K562 (cell line): ENCODE results near the gene ASB15. TPM values are rescaled to one million over a fixed set of nuclear protein-coding genes. Genes with fewer than 3 reads are reported as not detected.

ENCODE experiments used
- ATAC-seq: fragments of 200-7000 bp; cut with Tn5 transposase; 3 replicates; pipeline ENCODE4 v1.9.1; 2020; ENCODE audit warnings: moderate library complexity
- BruUV-seq: library from RNA; stranded (reverse); fragments of 400-500 nt; replicated peaks from 2 replicates; lab custom pipeline; 2021; lab: Mats Ljungman, UMichigan
- CTCF ChIA-PET: fragments of 300-600 bp; formaldehyde crosslinking; extraction: SDS; loops from one replicate; lab custom pipeline; 2021; ENCODE audit warnings: low intra/inter-chr PET ratio; lab: Yijun Ruan, JAX
- POLR2A ChIA-PET: fragments of 300-600, 350-650 bp; sonication (Branson Sonifier 250); formaldehyde crosslinking; extraction: SDS; loops from one replicate; lab custom pipeline; 2021; ENCODE audit warnings: antibody characterized with exemption, inconsistent platforms; lab: Yijun Ruan, JAX
- DNase-seq, 4 experiments: peaks; one replicate each; pipeline versions ENCODE4 v3.0.0 to v3.0.0-alpha.2; 2011 to 2018; ENCODE audit warnings: low spot score in 3 of 4, mixed read lengths in 3 of 4; ENCODE audit errors: extremely low read depth in 1 of 4
- FAIRE-seq: peaks from 2 replicates; lab custom pipeline; 2011; peaks lifted over from hg19 to GRCh38; lab: Jason Lieb, UNC
- H2AFZ ChIP-seq: 2 replicates; pipeline ENCODE4 v1.6.0; 2011; ENCODE audit warnings: low read depth, low read length, control low read depth, inconsistent platforms
- H3K27ac ChIP-seq: fragments of 200-600 bp; 3 replicates; pipeline ENCODE4 v1.8.0; 2011; ENCODE audit warnings: low read depth, mild to moderate bottlenecking, control low read depth, inconsistent platforms, low read length, moderate library complexity, mixed read lengths; ENCODE audit errors: extremely low read depth
- H3K27me3 ChIP-seq, 2 experiments: fragments of 300-600 bp in 1 of 2; 2 replicates in 1 of 2; 3 replicates in 1 of 2; pipeline versions ENCODE4 v1.6.0 to v1.8.0; 2011; ENCODE audit warnings: inconsistent platforms in 2 of 2, low read length in 2 of 2, mild to moderate bottlenecking in 1 of 2, mixed read lengths in 1 of 2, moderate library complexity in 1 of 2; ENCODE audit not compliant: control insufficient read depth in 2 of 2, insufficient read depth in 2 of 2
- H3K36me3 ChIP-seq: fragments of 300-600 bp; 3 replicates; pipeline ENCODE4 v1.8.0; 2011; ENCODE audit warnings: mild to moderate bottlenecking, low read length, inconsistent platforms; ENCODE audit not compliant: control insufficient read depth, insufficient read depth
- H3K4me1 ChIP-seq, 2 experiments: fragments of 200-600 bp in 1 of 2; replicated peaks in 1 of 2; 2 replicates in 1 of 2; 3 replicates in 1 of 2; pipeline versions ENCODE4 v1.5.1 to v1.8.0; 2011; ENCODE audit warnings: inconsistent platforms in 2 of 2, low read length in 2 of 2, mild to moderate bottlenecking in 1 of 2, mixed read lengths in 1 of 2, moderate library complexity in 1 of 2; ENCODE audit not compliant: control insufficient read depth in 2 of 2, insufficient read depth in 2 of 2
- H3K4me2 ChIP-seq: 2 replicates; pipeline ENCODE4 v1.6.1; 2011; ENCODE audit warnings: low read length, control low read depth, inconsistent platforms, mixed read lengths; ENCODE audit not compliant: insufficient read depth
- H3K4me3 ChIP-seq: fragments of 200-600 bp; sonication (generic), shearing (Covaris generic); 2 replicates; pipeline ENCODE4 v1.5.1; 2016; ENCODE audit warnings: control low read depth, inconsistent platforms
- H3K79me2 ChIP-seq: fragments of 200-600 bp; 3 replicates; pipeline ENCODE4 v1.8.0; 2011; ENCODE audit warnings: low read length, inconsistent platforms; ENCODE audit not compliant: control insufficient read depth, insufficient read depth
- H3K9ac ChIP-seq, 2 experiments: 2 replicates each; pipeline versions ENCODE4 v1.6.0 to v1.6.1; 2011; ENCODE audit warnings: low read depth in 2 of 2, low read length in 2 of 2, control low read depth in 1 of 2, inconsistent platforms in 1 of 2, mild to moderate bottlenecking in 1 of 2, mixed read lengths in 1 of 2; ENCODE audit not compliant: insufficient read depth in 1 of 2
- H3K9me1 ChIP-seq: one replicate; pipeline ENCODE4 v1.6.0; 2011; ENCODE audit warnings: inconsistent platforms, mild to moderate bottlenecking, low read length, moderate library complexity; ENCODE audit not compliant: control insufficient read depth, insufficient read depth
- H3K9me3 ChIP-seq: replicated peaks from 2 replicates; pipeline ENCODE4 v1.5.1; 2011; ENCODE audit warnings: low read depth, low read length, inconsistent platforms; ENCODE audit not compliant: control insufficient read depth, insufficient read depth
- H4K20me1 ChIP-seq: replicated peaks from 2 replicates; pipeline ENCODE4 v1.6.1; 2011; ENCODE audit warnings: low read length, inconsistent platforms, mixed read lengths; ENCODE audit not compliant: control insufficient read depth, insufficient read depth
- CAMTA2 ChIP-seq: fragments of 250-450 bp; sonication (Bioruptor Pico); conservative IDR thresholded peaks from 2 replicates; pipeline ENCODE4 v1.5.1; 2022
- FOXK2 ChIP-seq, 2 experiments: fragments of 450-650 bp; IDR thresholded peaks in 1 of 2; conservative IDR thresholded peaks in 1 of 2; 2 replicates each; pipeline ENCODE4 v1.6.1; 2016; ENCODE audit warnings: low read depth in 2 of 2, mild to moderate bottlenecking in 1 of 2
- FOXM1 ChIP-seq, 2 experiments: fragments of 450-650 bp in 1 of 2; sonication (generic) in 1 of 2; formaldehyde crosslinking in 1 of 2; IDR thresholded peaks; 2 replicates each; pipeline versions ENCODE4 v1.6.1 to v1.9.0; 2017 to 2022; ENCODE audit warnings: low read depth in 2 of 2, mild to moderate bottlenecking in 2 of 2, missing genetic modification reagents in 1 of 2, moderate library complexity in 1 of 2
- HMBOX1 ChIP-seq: sonication (generic); IDR thresholded peaks from 2 replicates; pipeline ENCODE4 v1.6.1; 2016
- KAT8 ChIP-seq: fragments of 450-650 bp; IDR thresholded peaks from 2 replicates; pipeline ENCODE4 v1.6.1; 2016; ENCODE audit warnings: low read depth, mild to moderate bottlenecking
- MAZ ChIP-seq, 2 experiments: fragments of 450-650 bp in 1 of 2; sonication (generic) in 1 of 2; formaldehyde crosslinking; IDR thresholded peaks in 1 of 2; conservative IDR thresholded peaks in 1 of 2; 2 replicates each; pipeline versions ENCODE4 v1.4.0 to v1.5.0; 2020; ENCODE audit warnings: mild to moderate bottlenecking in 1 of 2, missing genetic modification reagents in 1 of 2
- MYBL2 ChIP-seq, 2 experiments: fragments of 450-650 bp in 1 of 2; sonication (generic) in 1 of 2; formaldehyde crosslinking in 1 of 2; IDR thresholded peaks; 2 replicates each; pipeline versions ENCODE4 v1.6.1 to v1.8.1; 2017 to 2022; ENCODE audit warnings: borderline replicate concordance in 1 of 2, inconsistent platforms in 1 of 2, low read depth in 1 of 2, mild to moderate bottlenecking in 1 of 2, missing genetic modification reagents in 1 of 2, moderate library complexity in 1 of 2
- NRF1 ChIP-seq, 2 experiments: fragments of 450-650 bp; IDR thresholded peaks in 1 of 2; conservative IDR thresholded peaks in 1 of 2; 2 replicates each; pipeline ENCODE4 v1.6.1; 2014; ENCODE audit warnings: mild to moderate bottlenecking in 2 of 2
- TOE1 ChIP-seq, 2 experiments: fragments of 450-650 bp in 1 of 2; sonication (generic) in 1 of 2; formaldehyde crosslinking in 1 of 2; IDR thresholded peaks; 2 replicates each; pipeline versions ENCODE4 v1.7.1 to v1.8.0; 2016 to 2022; ENCODE audit warnings: borderline replicate concordance in 2 of 2, mild to moderate bottlenecking in 2 of 2, antibody characterized with exemption in 1 of 2, inconsistent platforms in 1 of 2, low read depth in 1 of 2, missing genetic modification reagents in 1 of 2, moderate library complexity in 1 of 2
- ZNF41 ChIP-seq: fragments of 250-450 bp; sonication (Bioruptor Pico); conservative IDR thresholded peaks from 2 replicates; pipeline ENCODE4 v1.4.0; 2020; ENCODE audit warnings: mild to moderate bottlenecking
- ZNF551 ChIP-seq: fragments of 250-450 bp; sonication (Bioruptor Pico); IDR thresholded peaks from 2 replicates; pipeline ENCODE4 v1.5.0; 2021; ENCODE audit warnings: mild to moderate bottlenecking, moderate library complexity
- WGBS: fragments of 100-300 bp; shearing (Covaris generic); methylation state at CpG from one replicate; pipeline ENCODE4 v1.1.6; 2016; ENCODE audit warnings: low coverage, mixed read lengths; ENCODE audit not compliant: insufficient coverage; ENCODE audit errors: missing lambda C conversion rate; 5-methylcytosine and 5-hydroxymethylcytosine counted together
- in situ Hi-C: fragments of 300-500 bp; cut with MboI; formaldehyde crosslinking; loops from 4 replicates; pipeline ENCODE4 v1.15.0; 2018; ENCODE audit warnings: inconsistent platforms, mixed read lengths
- intact Hi-C: fragments of 100-400 bp; cut with micrococcal nuclease; formaldehyde crosslinking; loops from 2 replicates; pipeline ENCODE4 v1.14.2; 2022
- polyA plus RNA-seq, 8 experiments: library from polyadenylated mRNA; depleted of rRNA in 4 of 8; stranded (reverse) in 5 of 8; unstranded in 3 of 8; fragments of >200 nt; fragmentation: Nextera tagmentation in 2 of 8; fragmentation: Illumina TruSeq in 1 of 8; extraction: Ambion mirVana in 2 of 8; extraction: Trizol in 1 of 8; gene quantifications; 2 replicates each; pipeline versions ENCODE4 v1.2.1 to v1.2.3, GENCODE V29; 2011 to 2014; ENCODE audit warnings: inconsistent platforms in 1 of 8, missing spikeins in 1 of 8
- total RNA-seq, 7 experiments: library from RNA; depleted of rRNA in 6 of 7; stranded (reverse); fragments of >200 nt in 6 of 7; fragmentation: Illumina TruSeq in 2 of 7; extraction: Trizol in 2 of 7; gene quantifications; 2 replicates each; pipeline versions ENCODE4 v1.2.1 to v1.2.3, GENCODE V29; 2011 to 2021; ENCODE audit warnings: low replicate concordance in 1 of 7

Gene ASB15
- total and polyA plus RNA-seq, 9 of the 15 experiments (the other 6 are each of a cell fraction or from before 2014, with no cell fraction given): 0.03 to 0.14 (median 0.04) TPM; not detected in 3

GRCh38 chr7:123604739-123605138 is 3.1 kb downstream of the ASB15 start:
- Histone ChIP-seq H3K27ac (no peak overlapping the region), H3K4me1 (peaks cover 0 to 7% of the 10 kb centered on the region in 2 experiments; a peak in 3 of 5 replicates), H3K4me2 (no peak overlapping the region), H3K9ac (no peak overlapping the region), H3K36me3 (no peaks in the 10 kb centered on the region), H3K79me2 (no peaks in the 10 kb centered on the region), H3K9me1 (no peaks in the 10 kb centered on the region), H4K20me1 (no peaks in the 10 kb centered on the region), H3K27me3 (no peaks in the 10 kb centered on the region), H2AFZ (0 out of 2 replicates have a peak overlapping the region, but pooled peaks have one; percentile 5), H3K9me3 (no peaks in the 10 kb centered on the region), H3K4me3 (no peak overlapping the region)
- intact Hi-C loops (no loop called here), in situ Hi-C loops (no loop called here)
- DNase-seq (no peak), FAIRE-seq (no peak), ATAC-seq (no peak)
- POLR2A ChIA-PET: no interaction called here
- BruUV-seq: no TSS peak
- no peak for TF ChIP-seq CAMTA2 (CRISPR knock-in tag)
- 0 out of 4 replicates have a peak, but pooled peaks of 1 of the 2 experiments have one; percentile 13 for TF ChIP-seq MAZ (CRISPR knock-in tag; conservative IDR thresholded peaks at IDR 0.05 in 1 of 2, IDR thresholded peaks at IDR 0.05 in 1 of 2)
- peak; percentile 55; the same call in 1 of the 2 replicates for TF ChIP-seq MYBL2 (IDR thresholded peaks at IDR 0.05; ENCODE audit: low read depth)
- TF ChIP-seq MYBL2 (CRISPR knock-in tag; IDR thresholded peaks at IDR 0.05; ENCODE audit: borderline replicate concordance): no peak
- TF ChIP-seq FOXK2 (conservative IDR thresholded peaks at IDR 0.05 in 1 of 2, IDR thresholded peaks at IDR 0.05 in 1 of 2; ENCODE audit: low read depth in 2 of 2): no peak
- no peak for TF ChIP-seq ZNF551 (CRISPR knock-in tag)
- no peak for TF ChIP-seq NRF1 (conservative IDR thresholded peaks at IDR 0.05 in 1 of 2, IDR thresholded peaks at IDR 0.05 in 1 of 2)
- TF ChIP-seq HMBOX1: peak; percentile 19; the same call in 1 of the 2 replicates
- TF ChIP-seq KAT8: no peak
- no peak for TF ChIP-seq TOE1 (IDR thresholded peaks at IDR 0.05; ENCODE audit: borderline replicate concordance)
- no peak for TF ChIP-seq TOE1 (CRISPR knock-in tag; IDR thresholded peaks at IDR 0.05; ENCODE audit: borderline replicate concordance, low read depth)
- TF ChIP-seq ZNF41 (CRISPR knock-in tag): no peak
- 0 out of 2 replicates have a peak, but pooled peaks have one; percentile 31 for TF ChIP-seq FOXM1 (IDR thresholded peaks at IDR 0.05; ENCODE audit: low read depth)
- TF ChIP-seq FOXM1 (CRISPR knock-in tag; IDR thresholded peaks at IDR 0.05; ENCODE audit: low read depth): no peak
- 26% methylated on average over 3 of the region's 3 CpGs for WGBS
- CTCF ChIA-PET: interaction anchor here (0.6 kb wide), 1 partner anchor 351 kb away, joined by 3 read pairs; no protein-coding TSS in a partner anchor
